HUES48 (cell line): ENCODE data around the gene GJE1.

ENCODE experiments used
- H3K27ac ChIP-seq: one replicate; pipeline ENCODE4 v1.7.0; 2013; ENCODE audit warnings: low read depth, low read length, inconsistent platforms
- H3K27me3 ChIP-seq: 2 replicates; pipeline ENCODE4 v1.6.1; 2013; ENCODE audit warnings: mild to moderate bottlenecking, low read length; ENCODE audit not compliant: control insufficient read depth, insufficient read depth
- H3K36me3 ChIP-seq: 2 replicates; pipeline ENCODE4 v1.6.1; 2013; ENCODE audit warnings: low read length; ENCODE audit not compliant: control insufficient read depth, insufficient read depth
- H3K4me1 ChIP-seq: 2 replicates; pipeline ENCODE4 v1.6.1; 2013; ENCODE audit warnings: mild to moderate bottlenecking, low read length; ENCODE audit not compliant: control insufficient read depth, insufficient read depth
- H3K4me3 ChIP-seq: 2 replicates; pipeline ENCODE4 v1.5.1; 2013; ENCODE audit warnings: mild to moderate bottlenecking, low read depth, low read length
- H3K9ac ChIP-seq: 2 replicates; pipeline ENCODE4 v1.6.1; 2013; ENCODE audit warnings: mild to moderate bottlenecking, low read depth, low read length, moderate library complexity
- H3K9me3 ChIP-seq: 2 replicates; pipeline ENCODE4 v1.6.1; 2013; ENCODE audit warnings: low read length; ENCODE audit not compliant: control insufficient read depth, insufficient read depth

GJE1 gene

DNA sequence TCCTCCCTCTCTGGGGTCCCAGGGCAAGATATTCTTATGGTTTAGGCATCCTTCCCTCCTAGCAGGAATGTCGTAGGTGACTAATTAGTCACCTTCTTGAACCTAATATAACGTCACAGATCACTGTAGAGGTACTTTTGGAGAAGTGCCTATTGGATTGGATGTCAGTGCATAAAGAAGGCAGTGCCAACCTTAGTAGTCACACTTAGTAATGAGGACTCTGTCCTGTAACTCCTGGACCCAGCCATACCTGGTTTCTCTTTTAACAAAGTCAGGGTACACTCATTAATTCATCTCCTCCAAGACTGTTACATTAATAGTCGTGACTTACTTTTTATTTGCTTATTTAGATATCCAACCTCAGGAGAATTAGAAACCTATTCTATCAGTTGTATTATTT, 34.3 kb downstream of the GJE1 start:
- H3K9me3 ChIP-seq: no peaks in the 10 kb centered on the region
- no peak overlapping the region for H3K4me3 ChIP-seq
- H3K9ac ChIP-seq: no peak overlapping the region
- H3K36me3 ChIP-seq: peaks cover 53% of the 10 kb centered on the region
- no peak overlapping the region for H3K27ac ChIP-seq
- no peaks in the 10 kb centered on the region for H3K27me3 ChIP-seq
- no peaks in the 10 kb centered on the region for H3K4me1 ChIP-seq

DNA sequence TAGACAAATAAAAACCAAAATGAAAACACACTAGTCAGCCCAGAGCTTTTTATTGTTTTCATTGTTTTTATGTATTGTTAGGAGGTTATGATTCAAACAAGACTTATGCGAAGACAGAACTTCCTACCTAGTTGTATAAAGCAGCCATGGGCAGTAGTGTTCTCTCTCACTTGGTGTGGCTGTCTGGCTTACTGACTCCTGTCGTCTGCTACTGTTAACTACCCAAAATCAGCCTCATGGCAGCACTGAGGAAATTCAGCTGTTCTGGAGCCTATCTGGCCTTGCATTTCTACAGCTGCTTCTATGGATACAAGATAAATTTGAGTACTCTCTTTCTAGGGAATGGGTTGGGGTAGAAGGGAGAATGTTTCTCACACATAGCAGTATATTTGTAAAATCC, 34.8 kb downstream of the GJE1 start:
- Histone ChIP-seq H3K36me3 (peaks cover 57% of the 10 kb centered on the region), H3K9ac (no peak overlapping the region)

DNA sequence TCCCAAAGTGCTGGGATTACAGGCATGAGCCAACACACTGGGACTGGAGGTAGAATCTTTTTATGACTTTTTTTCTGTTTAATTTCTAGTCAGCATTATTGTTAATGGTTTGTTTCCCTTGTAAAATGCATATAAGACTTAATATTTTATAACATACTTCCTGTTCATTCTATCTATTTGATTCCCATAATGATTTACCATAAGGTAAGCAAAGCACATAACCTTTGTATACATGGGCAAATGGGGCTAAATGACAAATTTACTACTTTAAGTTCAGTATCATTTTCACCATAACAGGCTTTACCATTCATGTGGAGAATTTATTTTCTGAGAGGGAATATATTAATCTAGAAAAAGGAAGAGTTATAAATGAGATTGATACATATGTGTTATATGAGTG, 38.6 kb downstream of the GJE1 start:
- Histone ChIP-seq H3K27me3 (no peaks in the 10 kb centered on the region), H3K9me3 (no peaks in the 10 kb centered on the region), H3K27ac (no peak overlapping the region), H3K36me3 (peaks cover 85% of the 10 kb centered on the region), H3K4me3 (no peak overlapping the region), H3K9ac (no peak overlapping the region), H3K4me1 (no peaks in the 10 kb centered on the region)

More for the DNA sequence above, 34.8 kb downstream of the GJE1 start:
- Histone ChIP-seq H3K27ac (no peak overlapping the region), H3K4me3 (no peak overlapping the region), H3K4me1 (no peaks in the 10 kb centered on the region), H3K9me3 (no peaks in the 10 kb centered on the region), H3K27me3 (no peaks in the 10 kb centered on the region)

DNA sequence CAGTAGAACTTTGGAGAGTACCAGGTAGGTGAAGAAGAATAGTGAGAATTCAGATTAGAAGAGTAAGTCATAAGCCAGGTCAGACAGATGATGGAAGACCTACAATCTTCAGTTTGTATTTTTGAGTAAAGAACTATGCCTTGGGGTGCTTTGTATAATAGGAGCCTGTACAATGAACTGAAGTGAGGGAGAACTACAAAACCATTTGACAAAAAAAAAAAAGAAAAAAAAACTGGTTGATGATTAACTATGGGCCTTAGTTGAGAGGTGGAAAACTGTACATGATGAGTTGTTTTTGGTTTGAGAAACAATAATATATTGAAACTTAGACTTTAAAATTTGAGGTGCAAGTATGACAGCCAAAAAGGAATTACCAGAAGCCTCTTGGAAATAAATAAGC, 40.0 kb downstream of the GJE1 start:
- Histone ChIP-seq H3K27me3 (no peaks in the 10 kb centered on the region), H3K4me3 (no peak overlapping the region), H3K9me3 (no peaks in the 10 kb centered on the region), H3K9ac (no peak overlapping the region), H3K36me3 (peaks cover 80% of the 10 kb centered on the region), H3K4me1 (no peaks in the 10 kb centered on the region), H3K27ac (no peak overlapping the region)

DNA sequence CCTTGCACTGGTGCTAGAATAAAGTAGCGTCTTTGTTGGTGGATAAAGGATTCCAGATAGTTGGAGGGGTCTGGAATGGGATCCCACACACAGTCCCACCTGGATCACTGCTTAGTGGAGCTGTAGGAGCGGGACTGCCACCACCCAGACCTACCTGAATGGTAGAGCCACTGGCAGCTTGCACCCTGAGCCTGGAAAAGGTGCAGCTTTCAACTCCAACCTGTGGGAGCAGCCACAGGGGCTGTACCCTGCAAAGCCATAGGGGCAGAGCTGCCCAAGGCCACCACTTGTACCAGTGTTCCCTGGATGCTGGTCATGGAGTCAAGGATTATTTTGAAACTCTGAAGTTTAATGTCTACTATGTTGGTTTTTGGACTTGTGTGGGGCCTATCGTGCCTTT, 41.3 kb downstream of the GJE1 start:
- Histone ChIP-seq H3K9ac (no peak overlapping the region), H3K27me3 (no peaks in the 10 kb centered on the region), H3K4me1 (no peaks in the 10 kb centered on the region), H3K27ac (no peak overlapping the region), H3K9me3 (no peaks in the 10 kb centered on the region), H3K4me3 (no peak overlapping the region), H3K36me3 (peaks cover 74% of the 10 kb centered on the region)

DNA sequence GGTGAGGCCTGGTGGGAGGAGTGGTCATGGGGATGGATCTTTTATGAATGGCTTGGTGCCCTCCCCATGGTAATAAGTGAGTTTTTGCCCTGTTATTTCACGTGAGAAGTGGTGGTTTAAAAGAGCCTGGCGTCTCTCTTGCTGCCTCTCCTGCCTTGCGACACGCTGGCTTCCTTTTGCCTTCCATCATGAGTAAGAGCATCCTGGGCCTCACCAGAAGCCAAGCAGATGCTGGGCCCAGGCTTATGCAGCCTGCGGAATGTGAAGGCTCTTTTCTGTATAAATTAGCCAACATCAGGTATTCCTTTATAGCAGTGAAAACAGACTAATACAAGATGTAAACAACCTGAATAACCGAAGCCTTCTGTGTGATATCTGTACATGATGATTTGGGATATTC, 42.0 kb downstream of the GJE1 start:
- Histone ChIP-seq H3K4me1 (no peaks in the 10 kb centered on the region), H3K4me3 (no peak overlapping the region), H3K27ac (no peak overlapping the region), H3K36me3 (peaks cover 67% of the 10 kb centered on the region), H3K9ac (no peak overlapping the region), H3K9me3 (no peaks in the 10 kb centered on the region), H3K27me3 (no peaks in the 10 kb centered on the region)

DNA sequence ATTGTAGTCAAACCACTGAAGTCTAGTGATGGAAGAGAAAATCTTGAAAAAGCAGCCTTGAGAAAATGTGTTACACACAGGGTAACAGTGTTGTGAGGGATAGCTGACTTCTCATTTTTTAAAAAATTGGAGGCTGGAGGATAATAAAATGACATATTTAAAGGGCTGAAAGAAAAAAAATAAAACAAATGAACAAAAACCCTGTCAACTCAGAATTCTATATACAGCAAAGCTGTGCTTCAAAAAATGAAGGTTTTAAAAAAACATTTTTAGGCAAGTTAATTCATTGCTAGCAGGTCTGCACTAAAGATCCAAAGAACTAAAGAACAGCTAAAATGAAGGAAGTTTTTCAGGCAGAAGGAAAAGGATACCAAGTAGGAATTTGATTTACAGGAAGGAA, 45.4 kb downstream of the GJE1 start:
- H3K36me3 ChIP-seq: peaks cover 36% of the 10 kb centered on the region
- H3K27ac ChIP-seq: no peak overlapping the region
- H3K27me3 ChIP-seq: no peaks in the 10 kb centered on the region

DNA sequence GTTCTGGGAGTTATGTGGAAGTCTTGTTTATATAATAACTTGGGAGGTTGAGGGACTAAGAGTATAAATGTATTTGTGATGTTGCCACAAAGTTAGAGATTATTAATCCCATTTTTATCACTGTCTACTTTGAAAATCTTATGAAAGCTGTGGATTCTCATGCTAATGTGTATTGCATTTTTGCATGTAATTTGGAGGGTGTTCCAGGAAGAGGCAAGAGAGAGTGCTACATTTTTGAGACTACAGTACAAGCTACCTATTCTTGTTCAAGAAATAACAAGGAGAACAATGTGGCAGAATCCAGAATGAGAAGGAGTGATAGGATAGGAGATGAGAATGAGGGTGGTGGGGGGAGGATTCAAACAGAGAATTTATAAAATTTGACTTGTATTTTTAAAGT, 49.3 kb downstream of the GJE1 start:
- Histone ChIP-seq H3K27me3 (no peaks in the 10 kb centered on the region), H3K4me1 (no peaks in the 10 kb centered on the region), H3K36me3 (peaks cover 8% of the 10 kb centered on the region), H3K9ac (no peak overlapping the region), H3K27ac (no peak overlapping the region), H3K4me3 (no peak overlapping the region), H3K9me3 (no peaks in the 10 kb centered on the region)

More for the DNA sequence above, 45.4 kb downstream of the GJE1 start:
- Histone ChIP-seq H3K4me3 (no peak overlapping the region), H3K9me3 (no peaks in the 10 kb centered on the region), H3K9ac (no peak overlapping the region), H3K4me1 (no peaks in the 10 kb centered on the region)

DNA sequence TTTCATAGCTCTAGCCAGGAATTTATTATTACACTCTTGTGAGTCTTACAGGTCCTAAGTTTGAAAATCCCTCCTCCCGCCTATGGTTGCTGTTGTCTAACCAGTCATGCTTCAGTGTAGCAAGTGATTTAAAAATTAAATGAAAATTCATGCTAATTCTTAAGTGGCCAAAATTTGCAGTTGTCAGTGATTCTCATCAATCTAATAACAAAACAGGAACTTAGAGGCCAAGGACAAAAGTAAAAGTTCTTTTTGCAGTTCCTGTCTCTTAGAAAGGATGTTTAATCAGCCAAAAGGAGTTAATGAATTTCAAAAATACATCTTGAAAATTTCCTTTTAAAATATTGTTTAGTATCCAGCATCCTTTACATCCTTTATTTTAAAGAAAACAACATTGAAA, 50.6 kb downstream of the GJE1 start:
- Histone ChIP-seq H3K27me3 (no peaks in the 10 kb centered on the region), H3K9me3 (no peaks in the 10 kb centered on the region), H3K27ac (no peak overlapping the region), H3K4me1 (no peaks in the 10 kb centered on the region), H3K36me3 (no peaks in the 10 kb centered on the region; the same call in 1 of the 2 replicates), H3K4me3 (no peak overlapping the region), H3K9ac (no peak overlapping the region)

DNA sequence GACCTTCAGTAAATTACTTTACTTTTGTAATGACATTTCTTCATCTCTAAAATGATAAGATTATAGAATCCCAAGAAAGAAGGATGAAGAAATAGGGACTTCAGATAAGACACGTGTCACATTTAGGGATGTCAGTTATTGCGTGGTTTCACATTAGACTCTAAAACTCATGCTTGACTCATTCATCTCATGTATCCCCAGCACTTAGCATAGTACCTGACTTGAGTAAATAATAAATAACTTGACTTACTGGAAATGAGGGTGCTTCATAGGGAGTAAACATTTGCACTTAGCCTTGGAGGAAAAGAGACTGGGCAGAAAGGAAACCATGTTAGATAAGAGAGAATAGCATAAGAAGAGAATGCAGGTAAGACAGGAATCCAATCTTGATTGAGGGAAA, 51.6 kb downstream of the GJE1 start:
- Histone ChIP-seq H3K27ac (no peak overlapping the region), H3K4me3 (no peak overlapping the region)

More for the DNA sequence above, 51.6 kb downstream of the GJE1 start:
- Histone ChIP-seq H3K27me3 (no peaks in the 10 kb centered on the region), H3K9me3 (no peaks in the 10 kb centered on the region), H3K9ac (no peak overlapping the region), H3K4me1 (no peaks in the 10 kb centered on the region), H3K36me3 (peaks cover 6% of the 10 kb centered on the region; the same call in 1 of the 2 replicates)
